ENCODE measurements around the gene STK39. TPM values are rescaled to one million over a fixed set of nuclear protein-coding genes. Genes with fewer than 3 reads are reported as not detected.

Gene STK39
- total RNA-seq, 1 experiment from 2014 or later = 22.1 TPM

DNA sequence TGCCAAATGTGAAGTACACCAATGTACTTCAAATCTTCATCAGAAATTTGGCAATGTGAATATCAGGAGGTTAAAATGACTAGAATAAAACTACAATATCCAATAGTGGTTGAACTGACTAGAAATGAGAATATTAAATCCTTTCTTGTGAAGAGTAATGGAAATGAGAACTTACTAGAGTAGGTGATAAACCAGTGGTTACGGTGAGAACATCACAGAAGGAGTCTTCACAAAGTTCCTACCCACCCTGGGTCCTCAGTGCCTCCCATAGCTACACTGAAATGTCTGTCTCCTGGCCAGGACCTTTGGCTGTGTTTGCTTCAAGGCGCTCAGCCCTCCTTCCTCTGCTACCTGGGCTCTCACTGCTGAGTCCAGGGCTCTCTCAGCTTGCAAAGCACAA, 289.7 kb downstream of the STK39 start:
- Histone ChIP-seq H3K79me1 (ENCODE audit: insufficient read depth, low read depth, low read length, poor library complexity, severe bottlenecking) (no peaks in the 10 kb centered on the region), H2BK120ac (ENCODE audit: low read depth, low read length, poor library complexity, severe bottlenecking) (no peak overlapping the region), H4K5ac (ENCODE audit: insufficient read length, low read depth, low read length) (no peak overlapping the region), H4K20me1 (ENCODE audit: control insufficient read depth, insufficient read depth, insufficient read length) (no peaks in the 10 kb centered on the region), H3K27me3 (ENCODE audit: insufficient read depth, low read length) (no peaks in the 10 kb centered on the region), H2AK5ac (ENCODE audit: insufficient read length, low read length) (no peak overlapping the region), H2BK20ac (ENCODE audit: low read depth, low read length, poor library complexity, severe bottlenecking) (no peak overlapping the region), H3K9me3 (ENCODE audit: control insufficient read depth, low read depth, low read length) (no peaks in the 10 kb centered on the region), H3K9ac (ENCODE audit: extremely low read depth, insufficient read length, low read length) (no peak overlapping the region), H3K23me2 (ENCODE audit: insufficient read length, low read depth, low read length, poor library complexity, severe bottlenecking) (no peaks in the 10 kb centered on the region), H3K14ac (ENCODE audit: insufficient read depth, low read length) (no peak overlapping the region; the same call in 1 of the 2 replicates), H3K23ac (ENCODE audit: insufficient read length, low read depth, low read length) (no peak overlapping the region), H3K4me2 (ENCODE audit: insufficient read depth, insufficient read length, low read length) (no peak overlapping the region), H2BK5ac (ENCODE audit: insufficient read length, low read length) (no peak overlapping the region), H2BK12ac (ENCODE audit: insufficient read length, low read depth, low read length) (no peak overlapping the region), H3K56ac (ENCODE audit: insufficient read length, low read depth, low read length) (no peak overlapping the region), H2AFZ (ENCODE audit: low read length) (no peak overlapping the region), H3K4me1 (ENCODE audit: insufficient read depth, low read length) (peaks cover 3% of the 10 kb centered on the region; the same call in 1 of the 2 replicates), H3T11ph (ENCODE audit: low read length) (no peak overlapping the region), H3K27ac (ENCODE audit: insufficient read length, low read depth, low read length) (no peak overlapping the region), H4K91ac (ENCODE audit: insufficient read length, low read depth, low read length) (no peak overlapping the region), H4K8ac (replicated peaks; ENCODE audit: insufficient read length, low read depth, low read length) (no peak overlapping the region), H2BK15ac (ENCODE audit: low read depth, low read length) (no peak overlapping the region), H3K4ac (ENCODE audit: low read depth, low read length) (no peak overlapping the region), H3K79me2 (ENCODE audit: insufficient read depth, low read length) (no peaks in the 10 kb centered on the region), H3K18ac (ENCODE audit: insufficient read length, low read depth, low read length) (no peak overlapping the region)
- Mint-ChIP-seq H3K4me1 (peaks cover 27 to 31% of the 10 kb centered on the region in 2 experiments), H3K9me3 (no peaks in the 10 kb centered on the region), H3K27me3 (ENCODE audit: low read depth) (no peaks in the 10 kb centered on the region), H3K4me3 (no peak overlapping the region), H3K36me3 (ENCODE audit: insufficient read depth in 1 of 3, low read depth in 3 of 3) (no peaks in the 10 kb centered on the region), H3K27ac (peak overlapping the region in 1 of 3 experiments; percentile 59; a peak in 1 of 7 replicates)
- WGBS (ENCODE audit: extremely low coverage, insufficient read length, low lambda C conversion rate) = no CpG with 5 or more reads among the region's 2 CpGs
- no peak for DNase-seq
- TF ChIP-seq, protein P1, sequence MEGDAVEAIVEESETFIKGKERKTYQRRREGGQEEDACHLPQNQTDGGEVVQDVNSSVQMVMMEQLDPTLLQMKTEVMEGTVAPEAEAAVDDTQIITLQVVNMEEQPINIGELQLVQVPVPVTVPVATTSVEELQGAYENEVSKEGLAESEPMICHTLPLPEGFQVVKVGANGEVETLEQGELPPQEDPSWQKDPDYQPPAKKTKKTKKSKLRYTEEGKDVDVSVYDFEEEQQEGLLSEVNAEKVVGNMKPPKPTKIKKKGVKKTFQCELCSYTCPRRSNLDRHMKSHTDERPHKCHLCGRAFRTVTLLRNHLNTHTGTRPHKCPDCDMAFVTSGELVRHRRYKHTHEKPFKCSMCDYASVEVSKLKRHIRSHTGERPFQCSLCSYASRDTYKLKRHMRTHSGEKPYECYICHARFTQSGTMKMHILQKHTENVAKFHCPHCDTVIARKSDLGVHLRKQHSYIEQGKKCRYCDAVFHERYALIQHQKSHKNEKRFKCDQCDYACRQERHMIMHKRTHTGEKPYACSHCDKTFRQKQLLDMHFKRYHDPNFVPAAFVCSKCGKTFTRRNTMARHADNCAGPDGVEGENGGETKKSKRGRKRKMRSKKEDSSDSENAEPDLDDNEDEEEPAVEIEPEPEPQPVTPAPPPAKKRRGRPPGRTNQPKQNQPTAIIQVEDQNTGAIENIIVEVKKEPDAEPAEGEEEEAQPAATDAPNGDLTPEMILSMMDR (conservative IDR thresholded peaks at IDR 0.05) = no peak
